OCI-LY3 (cell line): Measurements from ENCODE around the gene FOXO1.

Experiments used
- H2AFZ ChIP-seq: fragments of 200-600, 300-600 bp; shearing (Covaris generic); 2 replicates; pipeline ENCODE4 v1.6.0; 2014; ENCODE audit warnings: antibody characterized with exemption, low read depth, low read length
- H3K27ac ChIP-seq: fragments of 200-600, 300-600 bp; sonication (generic); 2 replicates; pipeline ENCODE4 v1.5.1; 2014; ENCODE audit warnings: mild to moderate bottlenecking, low read length, moderate library complexity, mixed read lengths
- H3K27me3 ChIP-seq: fragments of 200-600, 300-600 bp; sonication (generic); 2 replicates; pipeline ENCODE4 v1.6.1; 2014; ENCODE audit warnings: low read depth, low read length, mixed read lengths
- H3K36me3 ChIP-seq: fragments of 200-600, 300-600 bp; sonication (generic); replicated peaks from 2 replicates; pipeline ENCODE3; 2014; ENCODE audit warnings: low read depth, low read length, mixed read lengths
- H3K4me1 ChIP-seq: fragments of 300-600, 200-600 bp; sonication (generic); 2 replicates; pipeline ENCODE4 v1.6.1; 2014; ENCODE audit warnings: low read length, mixed read lengths
- H3K4me2 ChIP-seq: fragments of 200-600, 300-600 bp; sonication (generic); 2 replicates; pipeline ENCODE4 v1.6.1; 2014; ENCODE audit warnings: low read length, mixed read lengths
- H3K4me3 ChIP-seq: fragments of 300-600, 200-600 bp; sonication (generic); 2 replicates; pipeline ENCODE4 v1.5.1; 2014; ENCODE audit warnings: antibody characterized with exemption, mild to moderate bottlenecking, low read length, moderate library complexity
- H3K79me2 ChIP-seq: fragments of 300-600, 200-600 bp; shearing (Covaris generic); 2 replicates; pipeline ENCODE4 v1.6.1; 2014; ENCODE audit warnings: mild to moderate bottlenecking, low read length, mixed read lengths
- H3K9ac ChIP-seq: fragments of 300-600, 200-600 bp; shearing (Covaris generic); 2 replicates; pipeline ENCODE4 v1.6.0; 2014; ENCODE audit warnings: mild to moderate bottlenecking, low read length, moderate library complexity
- H3K9me3 ChIP-seq: fragments of 200-600, 300-600 bp; shearing (Covaris generic); 2 replicates; pipeline ENCODE4 v1.6.1; 2014; ENCODE audit warnings: low read length, mixed read lengths; ENCODE audit not compliant: insufficient read depth
- H4K20me1 ChIP-seq: fragments of 200-600, 300-600 bp; sonication (generic); 2 replicates; pipeline ENCODE4 v1.6.1; 2016; ENCODE audit warnings: low read length, mixed read lengths; ENCODE audit not compliant: insufficient read depth
- CTCF ChIP-seq: fragments of 200-600, 300-600 bp; sonication (generic); IDR thresholded peaks from 2 replicates; pipeline ENCODE4 v1.5.1; 2014; ENCODE audit warnings: antibody characterized with exemption, low read length, low read depth
- EZH2phosphoT487 ChIP-seq: fragments of 200-600 bp; shearing (Covaris generic); IDR thresholded peaks from 2 replicates; pipeline ENCODE4 v1.6.1; 2018; ENCODE audit warnings: antibody characterized with exemption, mixed run types, low read depth

The FOXO1 gene

DNA sequence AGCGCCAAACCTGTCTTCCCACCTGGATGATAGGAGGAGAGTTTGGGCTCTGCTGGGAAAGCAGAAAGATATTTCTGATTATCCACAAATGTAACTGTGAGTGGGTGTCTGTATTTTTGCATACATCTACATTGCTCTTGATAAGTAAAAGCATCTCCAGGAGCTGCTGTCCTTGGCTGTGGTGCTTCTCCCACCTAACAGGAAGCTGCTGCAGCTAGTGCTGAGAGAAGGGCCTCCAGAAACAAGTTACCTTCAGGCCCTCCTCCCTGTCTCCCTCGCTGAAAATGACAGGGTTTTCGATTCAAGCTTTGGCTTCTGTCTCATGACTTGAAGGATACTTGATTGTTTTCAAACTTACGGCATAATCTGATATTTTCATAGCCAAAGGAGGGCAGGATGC is 90.1 kb downstream of the FOXO1 start:
- TF ChIP-seq EZH2phosphoT487, result no peak
- TF ChIP-seq CTCF, result no peak
- H3K9me3 ChIP-seq, result no peaks in the 10 kb centered on the region
- H2AFZ ChIP-seq, result no peak overlapping the region
- H3K27ac ChIP-seq, result no peak overlapping the region
- H4K20me1 ChIP-seq, result peaks cover 97% of the 10 kb centered on the region
- H3K79me2 ChIP-seq, result peaks cover 98% of the 10 kb centered on the region
- no peaks in the 10 kb centered on the region for H3K36me3 ChIP-seq
- H3K4me3 ChIP-seq, result no peak overlapping the region
- H3K4me1 ChIP-seq, result peaks cover 3% of the 10 kb centered on the region; the same call in 1 of the 2 replicates
- H3K9ac ChIP-seq, result no peak overlapping the region
- no peaks in the 10 kb centered on the region for H3K27me3 ChIP-seq
- H3K4me2 ChIP-seq, result no peak overlapping the region

- H2AFZ ChIP-seq, result no peak overlapping the region
- H4K20me1 ChIP-seq, result peaks cover 90% of the 10 kb centered on the region
- no peak overlapping the region for H3K4me2 ChIP-seq
- no peak overlapping the region for H3K9ac ChIP-seq
- H3K27me3 ChIP-seq, result no peaks in the 10 kb centered on the region
- H3K4me3 ChIP-seq, result no peak overlapping the region
- no peak overlapping the region for H3K27ac ChIP-seq
- no peaks in the 10 kb centered on the region for H3K9me3 ChIP-seq
- H3K4me1 ChIP-seq, result peaks cover 4% of the 10 kb centered on the region; the same call in 1 of the 2 replicates
- no peak for TF ChIP-seq CTCF
- no peak for TF ChIP-seq EZH2phosphoT487
- H3K36me3 ChIP-seq, result no peaks in the 10 kb centered on the region
- H3K79me2 ChIP-seq, result peaks cover 95% of the 10 kb centered on the region
Observed at GRCh38 chr13:40572961-40573360, 93.5 kb downstream of the FOXO1 start.

DNA sequence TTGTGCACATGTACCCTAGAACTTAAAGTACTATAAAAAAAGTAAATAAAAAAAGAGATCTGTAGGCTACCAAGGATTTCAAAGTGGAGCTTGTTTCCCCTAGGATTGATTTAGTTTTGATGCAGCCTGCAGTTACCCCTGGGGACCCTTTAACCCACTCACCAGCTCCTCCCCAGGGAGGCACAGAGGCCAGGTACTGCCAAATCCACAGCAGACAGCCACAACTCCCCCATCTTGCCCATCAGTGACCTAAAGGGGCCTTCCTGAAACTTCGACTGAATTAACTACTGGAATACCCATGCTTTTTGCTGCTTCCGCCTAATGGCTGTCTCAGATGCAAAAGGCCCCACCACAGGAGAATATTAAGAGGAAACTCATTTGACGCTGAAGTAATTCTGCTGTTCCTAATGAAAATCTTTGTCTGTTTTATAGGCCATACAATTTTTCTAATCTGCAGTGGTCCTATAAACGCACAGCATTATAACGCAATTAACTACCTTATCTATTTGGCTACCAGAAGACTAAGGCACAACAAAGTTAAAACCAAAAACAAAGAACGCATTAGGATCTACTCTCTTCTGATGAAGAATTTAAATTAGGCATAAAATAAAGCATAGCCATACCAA is 95.0 kb downstream of the FOXO1 start:
- Histone ChIP-seq H3K9ac (no peak overlapping the region), H3K27ac (no peak overlapping the region), H3K4me1 (peaks cover 4% of the 10 kb centered on the region; the same call in 1 of the 2 replicates), H2AFZ (no peak overlapping the region), H3K9me3 (no peaks in the 10 kb centered on the region), H3K79me2 (peaks cover 94% of the 10 kb centered on the region), H3K36me3 (no peaks in the 10 kb centered on the region), H3K27me3 (no peaks in the 10 kb centered on the region), H3K4me2 (no peak overlapping the region), H4K20me1 (peaks cover 82% of the 10 kb centered on the region), H3K4me3 (no peak overlapping the region)
- TF ChIP-seq CTCF, result no peak
- TF ChIP-seq EZH2phosphoT487, result no peak

DNA sequence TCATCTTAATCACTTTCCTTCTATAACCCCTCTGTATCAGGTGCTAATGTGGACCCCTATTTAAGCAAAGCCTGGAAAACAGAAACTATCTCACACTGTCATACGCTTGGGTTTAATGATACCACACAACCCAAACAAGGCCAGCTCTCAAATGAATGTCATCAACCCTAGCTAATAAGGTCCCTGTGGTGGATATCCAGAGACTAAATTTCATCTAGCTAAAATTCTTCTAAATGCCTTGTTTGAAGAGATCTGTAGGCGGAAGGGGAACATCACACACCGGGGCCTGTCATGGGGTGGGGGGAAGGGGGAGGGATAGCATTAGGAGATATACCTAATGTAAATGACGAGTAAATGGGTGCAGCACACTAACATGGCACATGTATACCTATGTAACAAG is 95.5 kb downstream of the FOXO1 start:
- TF ChIP-seq EZH2phosphoT487 (no peak), CTCF (no peak)
- peaks cover 4% of the 10 kb centered on the region; the same call in 1 of the 2 replicates for H3K4me1 ChIP-seq
- no peaks in the 10 kb centered on the region for H3K9me3 ChIP-seq
- H3K27ac ChIP-seq, result no peak overlapping the region
- H3K9ac ChIP-seq, result no peak overlapping the region
- H3K27me3 ChIP-seq, result no peaks in the 10 kb centered on the region
- no peak overlapping the region for H3K4me3 ChIP-seq
- H4K20me1 ChIP-seq, result peaks cover 79% of the 10 kb centered on the region
- no peak overlapping the region for H3K4me2 ChIP-seq
- no peaks in the 10 kb centered on the region for H3K36me3 ChIP-seq
- peaks cover 92% of the 10 kb centered on the region for H3K79me2 ChIP-seq
- no peak overlapping the region for H2AFZ ChIP-seq
